ENCODE results near the gene CYBC1. TPM values are rescaled to one million over a fixed set of nuclear protein-coding genes. Genes with fewer than 3 reads are reported as not detected.

Gene CYBC1
- total and polyA plus RNA-seq, 2 of the 8 experiments (the other 6 are each of a cell fraction or from before 2014, with no cell fraction given): 74.6 to 81.4 TPM

DNA sequence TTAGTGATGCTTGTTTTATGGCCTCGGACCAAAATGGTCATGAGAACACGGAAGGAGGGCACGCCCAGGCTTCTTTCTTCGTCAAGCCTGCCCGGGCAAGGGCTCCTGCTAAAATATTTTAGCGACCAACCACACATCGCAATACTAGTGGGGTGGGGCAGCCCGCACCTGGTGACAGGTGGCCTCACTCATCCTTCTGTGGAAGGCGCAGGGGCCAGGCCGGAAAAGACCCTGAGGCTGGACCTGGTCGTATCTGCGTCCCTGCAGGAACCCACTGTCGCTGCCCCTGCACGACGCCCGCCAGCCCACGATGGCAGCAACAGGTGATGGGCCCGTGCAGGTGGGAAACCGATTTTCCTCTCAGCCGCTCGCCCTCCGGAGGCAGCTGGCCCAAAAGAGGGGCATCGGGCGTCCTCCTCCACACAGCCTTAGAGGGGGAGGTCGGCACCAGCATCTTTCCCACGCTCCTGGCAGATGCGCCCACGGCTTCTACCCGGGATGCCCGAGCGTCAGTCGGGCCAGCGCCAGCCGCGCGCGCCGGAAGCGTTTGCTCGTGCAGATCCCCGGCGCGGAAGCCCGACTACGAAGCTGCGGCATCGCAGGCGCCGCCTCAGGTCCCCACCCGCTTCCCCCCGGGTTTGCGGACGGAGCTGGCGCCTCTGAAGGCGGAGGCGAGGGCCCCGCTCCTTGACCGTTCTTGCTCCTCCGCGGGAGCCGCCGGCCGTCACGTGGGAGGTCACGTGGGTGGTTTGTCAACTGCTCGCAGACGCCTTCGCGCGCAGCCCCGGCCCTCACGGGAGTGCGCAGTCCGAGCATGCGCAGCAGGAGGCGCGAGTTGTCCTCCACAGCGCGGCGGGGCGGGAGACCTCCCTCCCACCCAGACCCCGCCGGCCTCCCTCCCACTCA lies 46.2 kb upstream of the CYBC1 start (continued):
- TF ChIP-seq RXRA (IDR thresholded peaks at IDR 0.05; ENCODE audit: insufficient read depth, low read depth, low read length) (no peak), POLR2A (IDR thresholded peaks at IDR 0.05; ENCODE audit: control extremely low read depth in 1 of 2, low read depth in 2 of 2, low read length in 2 of 2) (peak in 1 of 2 experiments; percentile 37; a peak in 1 of 3 replicates), KDM5A (IDR thresholded peaks at IDR 0.05; ENCODE audit: low read length) (no peak), CHD2 (IDR thresholded peaks at IDR 0.05; ENCODE audit: low read length) (0 out of 2 replicates have a peak, but pooled peaks have one; percentile 15), YY1 (IDR thresholded peaks at IDR 0.05; ENCODE audit: low read depth, low read length) (no peak), CEBPB (IDR thresholded peaks at IDR 0.05; ENCODE audit: low read depth, low read length) (no peak), SUZ12 (IDR thresholded peaks at IDR 0.05; ENCODE audit: low read length) (no peak), SIRT6 (IDR thresholded peaks at IDR 0.05; ENCODE audit: low read length) (no peak), JUND (IDR thresholded peaks at IDR 0.05; ENCODE audit: low read length) (no peak), PHF8 (conservative IDR thresholded peaks at IDR 0.05; ENCODE audit: low read depth, low read length) (no peak), MAFK (IDR thresholded peaks at IDR 0.05; ENCODE audit: low read depth, low read length) (no peak), NANOG (IDR thresholded peaks at IDR 0.05; ENCODE audit: insufficient read depth, low read depth, low read length, poor library complexity, severe bottlenecking) (no peak), BACH1 (IDR thresholded peaks at IDR 0.05; ENCODE audit: low read length) (no peak), ZNF274 (IDR thresholded peaks at IDR 0.05; ENCODE audit: borderline replicate concordance, extremely low read depth, low read length) (no peak), SP1 (IDR thresholded peaks at IDR 0.05; ENCODE audit: low read depth, low read length) (no peak), TEAD4 (IDR thresholded peaks at IDR 0.05; ENCODE audit: low read depth, low read length) (no peak), CREB1 (IDR thresholded peaks at IDR 0.05) (peak; percentile 54), CHD1 (IDR thresholded peaks at IDR 0.05; ENCODE audit: low read depth, low read length) (no peak), NRF1 (IDR thresholded peaks at IDR 0.05; ENCODE audit: low read depth, low read length) (peak; percentile 41), HDAC2 (IDR thresholded peaks at IDR 0.05; ENCODE audit: borderline replicate concordance in 1 of 2, low read depth in 2 of 2, low read length in 2 of 2) (peak in 1 of 2 experiments; percentile 55; a peak in 1 of 4 replicates), SP2 (IDR thresholded peaks at IDR 0.05; ENCODE audit: low read length) (no peak), SAP30 (IDR thresholded peaks at IDR 0.05; ENCODE audit: insufficient read depth, insufficient replicate concordance, low read length) (no peak), SP4 (IDR thresholded peaks at IDR 0.05; ENCODE audit: low read length) (0 out of 2 replicates have a peak, but pooled peaks have one; percentile 39)
- TF ChIP-seq, protein P1, sequence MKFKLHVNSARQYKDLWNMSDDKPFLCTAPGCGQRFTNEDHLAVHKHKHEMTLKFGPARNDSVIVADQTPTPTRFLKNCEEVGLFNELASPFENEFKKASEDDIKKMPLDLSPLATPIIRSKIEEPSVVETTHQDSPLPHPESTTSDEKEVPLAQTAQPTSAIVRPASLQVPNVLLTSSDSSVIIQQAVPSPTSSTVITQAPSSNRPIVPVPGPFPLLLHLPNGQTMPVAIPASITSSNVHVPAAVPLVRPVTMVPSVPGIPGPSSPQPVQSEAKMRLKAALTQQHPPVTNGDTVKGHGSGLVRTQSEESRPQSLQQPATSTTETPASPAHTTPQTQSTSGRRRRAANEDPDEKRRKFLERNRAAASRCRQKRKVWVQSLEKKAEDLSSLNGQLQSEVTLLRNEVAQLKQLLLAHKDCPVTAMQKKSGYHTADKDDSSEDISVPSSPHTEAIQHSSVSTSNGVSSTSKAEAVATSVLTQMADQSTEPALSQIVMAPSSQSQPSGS (IDR thresholded peaks at IDR 0.05; ENCODE audit: low read length): no peak

All from H1 (cell line).